GM19193 (cell line): ENCODE measurements around the gene ZNRF1.

Experiments used
- POLR2A ChIP-seq: IDR thresholded peaks from 4 replicates; pipeline ENCODE4 v1.6.1; 2011; ENCODE audit not compliant: insufficient read depth, insufficient read length; ENCODE audit errors: extremely low read depth

Gene ZNRF1

DNA sequence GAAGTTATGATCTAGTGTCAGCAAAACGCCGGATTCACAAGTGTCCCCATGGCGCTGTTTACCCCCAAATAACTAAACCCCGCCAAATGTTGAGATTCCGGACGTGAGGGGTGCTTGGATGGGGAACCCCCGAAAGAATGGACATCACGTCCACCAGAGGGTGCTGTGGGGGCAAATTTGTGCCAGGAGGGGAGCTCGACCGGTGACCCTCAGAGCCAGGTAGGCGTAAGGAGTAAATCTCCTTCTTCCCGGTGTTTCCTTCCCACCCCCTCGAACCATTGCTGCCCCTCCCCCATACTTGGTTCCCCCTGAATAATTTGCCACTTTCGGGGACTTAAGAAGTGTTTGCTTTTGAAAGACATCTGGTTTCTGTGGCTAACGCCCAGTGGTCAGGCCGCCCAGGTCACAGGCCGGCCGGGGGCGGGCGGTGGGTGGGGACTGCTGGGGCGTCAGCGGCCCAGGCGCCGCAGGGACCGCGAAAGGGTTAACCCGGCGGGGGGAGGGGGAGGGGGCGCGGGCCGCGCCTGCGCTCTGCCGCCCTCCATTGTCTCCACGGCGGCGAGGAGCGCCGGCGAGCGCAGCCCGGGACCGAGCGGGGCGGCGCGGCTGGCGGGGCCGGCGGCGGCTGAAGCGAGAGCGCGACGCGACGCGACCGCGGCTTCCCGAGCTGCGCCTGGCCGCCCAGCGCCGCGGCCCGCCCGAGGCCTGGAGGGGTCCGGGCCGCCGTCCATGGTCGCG, at the start of gene ZNRF1:
TSS of gene ZNRF1 (plus strand) at position 544 of the 738 bp plus-strand sequence. CDS start 648 bp downstream, outside the sequence.
- TF ChIP-seq POLR2A: peak; percentile 38

DNA sequence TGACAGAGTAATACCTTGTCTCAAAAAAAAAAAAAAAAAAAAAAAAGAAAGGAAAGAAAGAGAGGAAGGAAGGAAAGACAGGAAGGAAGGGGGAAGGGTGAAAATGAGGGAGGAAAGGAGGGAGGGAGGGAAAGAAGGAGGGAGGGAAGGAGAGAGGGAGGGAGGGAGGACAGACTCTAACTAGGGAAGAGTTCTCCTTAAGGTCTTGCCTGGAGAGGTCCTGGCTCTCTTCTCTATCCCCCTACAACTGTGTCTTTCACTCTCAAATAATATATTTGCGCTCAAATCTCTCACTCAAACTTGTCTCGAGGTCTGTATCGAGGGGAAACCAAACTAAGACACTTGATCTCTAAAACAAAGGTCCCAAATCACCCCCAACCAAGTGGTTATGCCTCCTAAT, 49.5 kb upstream of the ZNRF1 start:
- no peak for TF ChIP-seq POLR2A

DNA sequence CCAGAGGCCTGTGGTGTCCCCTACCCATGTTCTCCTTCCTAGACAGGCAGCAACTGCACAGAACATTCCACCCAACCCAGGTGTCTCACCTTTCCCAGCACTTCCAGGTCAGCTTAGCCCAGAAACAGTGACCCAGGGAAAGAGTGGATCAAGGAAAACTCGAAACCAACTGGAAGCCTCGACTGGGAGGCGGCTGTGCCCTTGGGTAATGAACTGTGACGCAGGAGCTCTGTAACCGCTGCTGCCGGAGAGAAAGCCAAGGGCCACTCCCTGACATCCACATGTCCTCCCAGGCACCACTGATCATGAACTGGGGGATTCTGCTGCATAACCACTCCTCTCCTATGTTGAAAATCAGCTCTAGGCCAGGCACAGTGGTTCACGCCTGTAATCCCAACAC, 48.3 kb upstream of the ZNRF1 start:
- TF ChIP-seq POLR2A: no peak

DNA sequence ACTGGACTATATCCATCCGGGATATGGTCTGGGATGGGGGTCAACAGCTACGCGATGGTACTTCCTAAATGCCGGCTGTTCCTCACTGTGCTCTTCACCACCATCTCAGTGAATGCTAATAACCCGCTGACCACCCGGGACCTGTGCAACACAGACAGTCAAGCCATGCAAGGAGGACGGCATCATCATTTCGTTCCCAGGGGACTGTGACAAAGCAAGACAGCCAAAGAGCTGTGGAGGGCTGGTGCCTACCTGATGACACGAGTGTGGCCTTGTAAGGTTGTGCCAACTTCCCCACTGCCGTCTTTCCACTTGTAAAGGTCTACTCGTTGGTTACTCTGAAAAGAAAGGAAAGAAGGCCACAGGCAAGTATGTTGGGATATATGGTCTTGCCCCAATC, 47.6 kb upstream of the ZNRF1 start:
- TF ChIP-seq POLR2A: no peak

DNA sequence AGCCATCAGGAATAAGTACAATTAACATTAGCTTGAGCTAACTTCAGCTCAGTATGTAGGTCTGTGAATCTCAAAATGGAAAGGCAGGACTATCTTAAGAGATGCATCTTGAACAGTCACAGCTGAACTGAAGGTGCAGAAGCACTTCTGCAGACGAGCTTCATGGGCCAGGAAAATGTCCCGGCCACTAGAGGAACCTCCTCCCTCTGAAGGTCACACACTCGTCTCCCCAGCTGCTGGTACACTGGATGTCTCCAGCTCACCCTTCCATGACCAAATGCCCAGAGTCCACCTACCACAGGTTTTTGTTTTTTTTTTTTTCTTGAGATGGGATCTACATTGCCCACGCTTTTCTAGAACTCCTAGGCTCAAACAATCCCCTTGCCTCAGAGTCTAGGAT, 47.1 kb upstream of the ZNRF1 start:
- no peak for TF ChIP-seq POLR2A

DNA sequence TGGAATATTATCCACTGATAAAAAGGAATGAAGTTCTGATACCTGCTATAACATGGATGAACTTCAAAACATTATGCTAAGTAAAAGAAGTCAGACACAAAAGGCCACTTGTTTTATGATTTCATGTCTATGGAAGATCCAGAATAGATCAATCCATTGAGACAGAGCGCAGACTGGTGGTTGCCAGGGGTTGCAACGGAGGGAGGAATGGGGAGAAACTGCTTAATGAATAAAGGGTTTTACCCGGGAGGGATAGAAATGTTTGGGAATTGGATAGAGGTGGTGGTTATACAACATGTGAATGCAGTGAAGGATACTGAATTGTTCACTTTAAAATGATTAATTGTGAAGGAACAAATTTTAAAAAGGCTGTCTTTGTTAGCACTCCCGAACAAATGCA, 44.1 kb upstream of the ZNRF1 start:
- no peak for TF ChIP-seq POLR2A

DNA sequence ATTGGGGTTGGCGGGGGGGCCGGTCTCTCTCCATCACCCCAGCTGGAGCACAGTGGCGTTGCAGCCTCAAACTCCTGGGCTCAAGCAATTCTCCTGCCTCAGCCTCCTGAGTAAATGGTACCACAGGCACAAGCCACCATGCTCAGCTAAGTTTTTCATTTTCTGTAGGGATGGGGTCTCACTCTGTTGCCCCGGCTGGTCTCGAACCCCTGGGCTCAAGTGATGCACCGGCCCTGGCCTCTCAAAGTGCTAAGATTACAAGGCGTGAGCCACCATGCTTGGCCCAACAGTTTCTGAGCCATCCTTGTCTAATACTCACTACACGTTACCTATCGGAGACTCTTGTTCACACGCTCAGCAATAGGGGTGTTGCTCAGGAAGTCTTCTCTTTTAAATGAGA, 25.5 kb upstream of the ZNRF1 start:
- no peak for TF ChIP-seq POLR2A

DNA sequence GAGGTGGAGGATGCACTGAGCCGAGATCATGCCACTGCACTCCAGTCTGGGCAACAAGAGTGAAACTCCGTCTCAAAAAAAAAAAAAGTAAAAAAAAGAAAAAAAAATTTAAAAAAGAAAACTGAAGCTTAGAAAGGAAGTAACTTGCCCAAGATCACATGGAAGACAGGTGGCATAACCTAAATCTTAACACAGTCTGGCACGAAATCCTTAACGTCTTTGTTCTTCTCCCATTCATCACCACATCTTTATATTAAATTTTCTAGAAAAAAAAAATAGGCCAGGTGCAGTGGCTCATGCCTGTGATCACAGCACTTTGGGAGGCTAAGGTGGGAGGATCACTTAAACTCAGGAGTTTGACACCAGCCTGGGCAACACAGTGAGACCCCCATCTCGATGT, 23.2 kb upstream of the ZNRF1 start:
- no peak for TF ChIP-seq POLR2A

DNA sequence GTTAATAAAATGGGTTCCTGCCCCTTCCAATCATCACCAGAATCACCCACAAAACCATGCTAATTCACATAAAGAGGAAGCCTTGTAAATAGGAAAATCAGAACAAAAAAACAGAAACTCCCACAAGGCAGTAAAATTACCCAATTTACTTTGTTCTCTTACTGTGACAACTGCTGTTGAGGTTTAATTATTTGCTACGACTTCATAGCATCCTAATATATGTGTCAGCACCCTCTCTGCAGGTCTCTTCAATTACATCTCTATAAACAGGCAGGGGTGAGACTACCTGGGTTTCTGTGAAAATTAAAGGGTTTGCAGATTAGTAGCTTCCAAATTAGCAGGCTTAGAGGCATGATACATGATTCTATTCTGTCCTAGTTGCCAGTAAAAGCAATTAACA, 16.6 kb upstream of the ZNRF1 start:
- no peak for TF ChIP-seq POLR2A

DNA sequence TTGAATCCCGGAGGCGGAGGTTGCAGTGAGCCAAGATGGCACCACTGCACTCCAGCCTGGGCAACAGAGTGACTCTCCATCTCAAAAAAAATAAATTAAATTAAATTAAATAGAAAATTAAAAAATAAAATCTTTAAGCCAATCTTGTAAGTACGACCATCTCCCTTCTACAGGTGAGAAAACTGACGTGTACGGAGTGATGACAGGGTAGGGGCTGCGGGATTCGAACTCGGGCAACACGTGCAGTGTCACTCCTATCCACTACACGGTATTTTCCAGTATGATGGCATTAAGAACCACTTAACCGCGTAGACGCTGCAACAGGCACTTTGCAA, 14.7 kb upstream of the ZNRF1 start:
- no peak for TF ChIP-seq POLR2A

DNA sequence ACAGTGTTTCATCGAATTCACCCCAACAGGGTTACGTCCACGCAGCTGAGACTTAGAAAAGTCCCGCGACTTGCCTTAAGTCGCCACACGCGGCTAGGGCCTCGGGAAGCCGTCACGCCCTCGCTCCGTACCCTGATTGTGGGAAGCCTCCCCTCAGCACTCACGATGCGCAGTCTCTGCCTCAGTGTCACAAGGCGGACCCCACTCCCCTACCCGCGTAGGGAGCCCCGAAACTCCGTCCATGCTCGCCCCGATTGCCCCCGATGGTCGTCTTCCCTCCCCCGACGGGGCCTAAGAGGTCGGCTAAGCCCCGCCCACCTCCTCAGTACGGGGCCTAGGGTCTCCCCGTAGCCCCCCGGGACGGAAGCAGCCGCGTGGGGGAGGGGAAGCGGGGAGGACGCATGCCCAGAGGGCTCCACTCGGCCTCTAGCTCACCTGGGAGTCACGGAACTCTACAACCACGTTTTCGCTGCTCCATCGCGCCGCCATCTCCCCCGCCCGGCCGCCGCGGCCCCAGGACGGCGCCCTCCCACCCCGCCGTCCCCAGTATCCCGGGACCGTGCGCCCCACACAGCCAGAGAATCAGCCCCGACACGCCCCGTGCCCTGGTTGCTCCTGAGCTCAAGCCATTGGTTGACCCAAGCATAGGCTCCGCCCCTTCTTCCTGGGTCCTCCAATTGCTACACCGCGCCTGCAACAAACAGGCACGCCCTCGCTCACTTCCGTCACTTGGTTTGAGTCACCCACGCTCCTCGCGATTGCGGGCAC, 14.1 kb upstream of the ZNRF1 start, which contains the start of gene WDR59:
TSS of gene WDR59 (minus strand) at position 595 of the 768 bp plus-strand sequence. CDS start at position 489, 106 bp downstream.
- TF ChIP-seq POLR2A: peak; percentile 74

DNA sequence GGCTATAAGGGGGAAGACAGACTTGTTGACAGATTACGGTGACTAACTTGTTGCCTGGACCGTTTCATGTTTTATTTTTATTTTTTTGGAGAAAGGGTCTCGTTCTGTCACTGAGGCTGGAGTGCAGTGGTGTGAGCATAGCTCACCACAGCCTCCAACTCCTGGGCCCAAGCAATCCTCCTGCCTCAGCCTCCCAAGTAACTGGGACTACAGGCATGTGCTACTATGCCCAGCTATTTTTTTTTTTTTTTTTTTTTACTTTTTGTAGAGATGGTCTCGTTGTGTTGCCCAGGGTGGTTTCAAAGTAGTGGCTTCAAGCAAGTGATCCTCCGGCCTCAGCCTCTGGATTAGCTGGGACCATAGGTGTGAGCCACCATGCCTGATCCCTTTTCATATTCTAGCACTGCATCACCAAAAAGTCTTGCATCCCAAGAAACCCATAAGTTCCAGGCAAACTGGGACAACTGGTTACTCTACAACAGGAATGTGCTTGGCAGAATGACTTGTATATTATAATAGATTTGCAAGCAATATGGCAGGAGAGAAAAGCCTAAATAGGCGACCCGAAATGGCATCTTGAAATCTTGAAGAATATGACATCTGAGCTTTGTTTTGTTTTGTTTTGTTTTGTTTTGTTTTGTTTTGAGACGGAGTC, 11.7 kb upstream of the ZNRF1 start:
- TF ChIP-seq POLR2A: no peak

DNA sequence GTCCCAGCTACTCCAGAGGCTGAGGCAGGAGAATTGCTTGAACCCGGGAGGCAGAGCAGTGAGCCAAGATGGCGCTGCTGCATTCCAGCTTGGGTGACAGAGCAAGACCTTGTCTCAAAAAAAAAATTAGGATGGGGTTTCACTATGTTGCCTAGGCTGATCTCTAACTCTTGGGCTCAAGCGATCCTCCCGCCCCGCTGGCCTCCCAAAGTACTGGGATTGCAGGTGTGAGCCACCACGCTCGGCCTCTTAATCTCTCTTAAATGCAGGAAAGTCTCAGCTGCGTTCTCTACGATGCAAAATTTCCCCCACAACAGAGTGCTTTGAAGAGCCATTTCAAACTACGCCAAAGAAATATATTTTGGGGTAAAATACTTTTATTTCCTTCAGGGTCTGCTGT, 8.0 kb upstream of the ZNRF1 start:
- TF ChIP-seq POLR2A: no peak

DNA sequence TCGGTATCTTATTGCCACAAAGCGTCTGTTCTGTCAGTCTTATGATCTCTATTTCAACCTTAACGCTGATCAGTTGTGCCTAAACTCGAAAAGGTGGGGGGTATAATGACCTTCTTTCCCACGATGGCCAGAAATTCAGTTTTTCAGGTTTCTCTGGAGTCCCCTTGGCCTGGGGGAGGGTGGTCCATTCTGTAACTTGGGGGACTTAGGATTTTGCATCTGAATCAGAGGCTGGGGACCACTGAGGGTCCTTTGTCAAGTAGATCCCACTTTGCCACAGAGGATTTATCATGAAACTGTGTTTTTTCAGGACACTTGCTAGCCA, 7.6 kb upstream of the ZNRF1 start:
- TF ChIP-seq POLR2A: no peak

DNA sequence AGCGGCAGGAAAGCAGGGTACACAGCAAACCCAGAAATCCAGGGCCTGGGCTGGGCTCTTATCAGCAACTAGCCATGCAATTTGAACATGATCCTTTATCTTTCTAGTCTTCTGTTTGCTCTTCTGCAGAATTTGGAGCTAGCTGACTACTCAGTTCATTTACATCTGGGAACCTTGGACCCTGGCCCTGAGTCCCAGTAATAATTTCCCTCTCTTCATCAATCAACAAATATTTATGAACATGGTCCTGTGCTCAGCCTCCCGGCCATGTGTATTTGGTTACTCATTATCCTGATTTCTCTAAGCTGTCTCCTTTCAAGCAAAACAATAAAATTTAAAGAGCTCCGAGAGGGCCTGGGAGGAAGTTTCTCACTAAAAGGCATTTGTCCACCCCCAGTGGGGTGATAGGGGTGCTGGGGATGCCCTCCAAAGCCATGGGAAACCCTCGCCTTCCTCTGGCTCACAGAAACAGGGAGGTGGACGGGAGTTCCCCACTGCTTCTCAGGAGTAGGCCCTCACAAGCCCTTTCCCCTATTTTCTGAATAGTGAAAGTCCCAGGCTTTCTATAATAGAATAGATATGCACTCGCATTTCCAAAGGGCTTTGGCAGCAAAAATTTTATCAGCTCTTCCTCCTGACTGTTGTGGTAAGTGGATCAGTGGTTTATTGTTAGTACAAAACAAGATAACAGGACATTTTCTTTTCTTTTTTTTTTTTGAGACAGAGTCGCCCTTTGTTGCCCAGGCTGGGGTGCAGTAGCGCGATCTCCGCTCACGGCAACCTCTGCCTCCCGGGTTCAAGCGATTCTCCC, 7.0 kb upstream of the ZNRF1 start:
- no peak for TF ChIP-seq POLR2A
